HCT116 (cell line): Measurements from ENCODE around the gene ZNF160. TPM values are rescaled to one million over a fixed set of nuclear protein-coding genes. Genes with fewer than 3 reads are reported as not detected.

Experiments used
- ATAC-seq: fragments of 200-7000 bp; cut with Tn5 transposase; 2 replicates; pipeline ENCODE4 v1.9.1; 2020; ENCODE audit warnings: mild to moderate bottlenecking, moderate library complexity
- BruUV-seq: library from RNA; stranded (reverse); fragments of 400-500 nt; replicated peaks from 2 replicates; lab custom pipeline; 2021; lab: Mats Ljungman, UMichigan
- CTCF ChIA-PET: fragments of 300-600 bp; sonication (Branson Sonifier 250); formaldehyde crosslinking; loops from one replicate; lab custom pipeline; 2021; ENCODE audit warnings: antibody characterized with exemption; lab: Charles Lee
- POLR2A ChIA-PET: fragments of 300-600, 350-600 bp; sonication (Branson Sonifier 250); formaldehyde crosslinking; loops from one replicate; lab custom pipeline; 2021; ENCODE audit warnings: antibody characterized with exemption; lab: Charles Lee
- RAD21 ChIA-PET, 2 experiments: fragments of 300-600 bp; sonication (Branson Sonifier 250); formaldehyde crosslinking; loops; one replicate each; lab custom pipeline; 2023; ENCODE audit warnings: low total read pairs in 2 of 2; ENCODE audit not compliant: uncharacterized antibody in 2 of 2, unreplicated experiment in 2 of 2, low non-redundant PET in 1 of 2; lab: Charles Lee
- DNase-seq: peaks from one replicate; pipeline ENCODE4 v3.0.0-alpha.2; 2010; ENCODE audit warnings: low read depth, low spot score
- H2AFZ ChIP-seq: fragments of 200-600 bp; shearing (Covaris generic), sonication (generic); 2 replicates; pipeline ENCODE4 v1.6.1; 2017; ENCODE audit warnings: low read depth, mixed run types, mixed read lengths, antibody characterized with exemption, low read length; ENCODE audit not compliant: poor library complexity, severe bottlenecking
- H3K27ac ChIP-seq: 2 replicates; pipeline ENCODE4 v1.5.1; 2012; ENCODE audit warnings: low read depth, low read length
- H3K27me3 ChIP-seq: fragments of 200-600 bp; sonication (generic); 2 replicates; pipeline ENCODE4 v1.6.1; 2016; ENCODE audit warnings: mixed run types, low read length, mixed read lengths; ENCODE audit not compliant: insufficient read depth
- H3K36me3 ChIP-seq, 2 experiments: fragments of 200-500 bp in 1 of 2; fragments of 200-600 bp in 1 of 2; sonication (Bioruptor generic) in 1 of 2; sonication (generic) in 1 of 2; 2 replicates each; pipeline versions ENCODE4 v1.5.1 to v1.6.1; 2014 to 2016; ENCODE audit warnings: low read length in 2 of 2, inconsistent platforms in 1 of 2, mixed read lengths in 1 of 2, mixed run types in 1 of 2; ENCODE audit not compliant: insufficient read depth in 2 of 2, control insufficient read depth in 1 of 2
- H3K4me1 ChIP-seq, 2 experiments: fragments of 200-600 bp in 1 of 2; sonication (generic) in 1 of 2; 2 replicates each; pipeline versions ENCODE4 v1.5.1 to v1.6.1; 2012 to 2017; ENCODE audit warnings: low read length in 2 of 2, inconsistent platforms in 1 of 2, mild to moderate bottlenecking in 1 of 2, mixed read lengths in 1 of 2, mixed run types in 1 of 2, moderate library complexity in 1 of 2; ENCODE audit not compliant: insufficient read depth in 2 of 2, control insufficient read depth in 1 of 2
- H3K4me2 ChIP-seq: fragments of 200-600 bp; sonication (generic); 2 replicates; pipeline ENCODE4 v1.6.1; 2017; ENCODE audit warnings: mixed run types, low read length, mixed read lengths
- H3K4me3 ChIP-seq, 2 experiments: fragments of 200-600 bp in 1 of 2; sonication (generic) in 1 of 2; replicated peaks in 1 of 2; 2 replicates each; pipeline ENCODE4 v1.5.1; 2011 to 2016; ENCODE audit warnings: low read length in 2 of 2, control low read depth in 1 of 2, low read depth in 1 of 2, mild to moderate bottlenecking in 1 of 2, mixed read lengths in 1 of 2, mixed run types in 1 of 2
- H3K79me2 ChIP-seq: fragments of 200-600 bp; sonication (generic); 2 replicates; pipeline ENCODE4 v1.6.1; 2017; ENCODE audit warnings: mild to moderate bottlenecking, mixed run types, low read length, moderate library complexity, mixed read lengths; ENCODE audit not compliant: insufficient read depth
- H3K9ac ChIP-seq: fragments of 200-600 bp; sonication (generic); 2 replicates; pipeline ENCODE4 v1.6.1; 2016; ENCODE audit warnings: low read length, mixed read lengths
- H3K9me2 ChIP-seq: fragments of 200-600 bp; sonication (generic), shearing (Covaris generic); 2 replicates; pipeline ENCODE4 v1.6.1; 2017; ENCODE audit warnings: mixed run types, mild to moderate bottlenecking, moderate library complexity; ENCODE audit not compliant: insufficient read depth
- H3K9me3 ChIP-seq, 2 experiments: fragments of 200-500 bp in 1 of 2; fragments of 200-600 bp in 1 of 2; sonication (Bioruptor generic) in 1 of 2; sonication (generic) in 1 of 2; 2 replicates each; pipeline ENCODE4 v1.6.1; 2014 to 2017; ENCODE audit warnings: low read length in 2 of 2, mixed read lengths in 2 of 2, inconsistent platforms in 1 of 2, low read depth in 1 of 2, mild to moderate bottlenecking in 1 of 2, mixed run types in 1 of 2, moderate library complexity in 1 of 2; ENCODE audit not compliant: control insufficient read depth in 1 of 2, insufficient read depth in 1 of 2
- H4K20me1 ChIP-seq: fragments of 200-600 bp; sonication (generic), shearing (Covaris generic); 2 replicates; pipeline ENCODE4 v1.6.1; 2017; ENCODE audit warnings: mixed run types, mild to moderate bottlenecking, moderate library complexity; ENCODE audit not compliant: insufficient read depth
- ATF3 ChIP-seq: IDR thresholded peaks from 2 replicates; pipeline ENCODE4 v1.6.1; 2012
- CBX3 ChIP-seq: IDR thresholded peaks from 2 replicates; pipeline ENCODE4 v1.6.1; 2012; ENCODE audit warnings: low read depth
- EZH2phosphoT487 ChIP-seq: fragments of 200-600 bp; IDR thresholded peaks from 2 replicates; pipeline ENCODE4 v1.6.1; 2018; ENCODE audit warnings: antibody characterized with exemption, borderline replicate concordance
- JUND ChIP-seq: IDR thresholded peaks from 2 replicates; pipeline ENCODE4 v1.6.1; 2012
- REST ChIP-seq: IDR thresholded peaks from 2 replicates; pipeline ENCODE4 v1.6.1; 2012; ENCODE audit warnings: low read depth
- SP1 ChIP-seq: IDR thresholded peaks from 2 replicates; pipeline ENCODE4 v1.6.1; 2012; ENCODE audit warnings: low read depth
- SRF ChIP-seq: IDR thresholded peaks from 2 replicates; pipeline ENCODE4 v1.6.1; 2012; ENCODE audit warnings: low read depth
- TCF7L2 ChIP-seq: IDR thresholded peaks from 2 replicates; pipeline ENCODE4 v1.7.0; 2011; ENCODE audit warnings: borderline replicate concordance, inconsistent platforms; ENCODE audit not compliant: insufficient read depth, insufficient read length; ENCODE audit errors: extremely low read depth
- YY1 ChIP-seq: IDR thresholded peaks from 2 replicates; pipeline ENCODE4 v1.6.1; 2011; ENCODE audit warnings: low read length, low read depth, moderate library complexity, mild to moderate bottlenecking; ENCODE audit not compliant: insufficient replicate concordance; ENCODE audit errors: extremely low read depth
- ZBTB33 ChIP-seq: IDR thresholded peaks from 2 replicates; pipeline ENCODE4 v1.6.1; 2011; ENCODE audit warnings: mild to moderate bottlenecking, low read length, moderate library complexity; ENCODE audit not compliant: insufficient replicate concordance; ENCODE audit errors: extremely low read depth
- intact Hi-C: fragments of 100-400 bp; cut with micrococcal nuclease; formaldehyde crosslinking; loops from 2 replicates; pipeline ENCODE4 v1.10.0; 2022
- total RNA-seq: library from RNA; stranded (reverse); gene quantifications from one replicate; pipeline ENCODE4 v1.2.1, GENCODE V29; 2021; ENCODE audit not compliant: unreplicated experiment

Gene ZNF160
- total RNA-seq, 1 experiment from 2014 or later, result 14.9 TPM

GRCh38 chr19:53102206-53102755 is 941 bp downstream of the ZNF160 start:
- Histone ChIP-seq H3K36me3 (peaks cover 0 to 7% of the 10 kb centered on the region in 2 experiments; a peak in 2 of 4 replicates), H3K4me1 (peaks cover 5 to 12% of the 10 kb centered on the region in 2 experiments; a peak in 3 of 4 replicates), H3K4me3 (peak overlapping the region; percentile 88 to 91), H3K27ac (peak overlapping the region; percentile 80), H3K4me2 (peak overlapping the region; percentile 91), H3K79me2 (peaks cover 30% of the 10 kb centered on the region), H3K27me3 (no peaks in the 10 kb centered on the region), H3K9ac (peak overlapping the region; percentile 85), H3K9me2 (no peaks in the 10 kb centered on the region), H3K9me3 (no peaks in the 10 kb centered on the region), H2AFZ (no peak overlapping the region), H4K20me1 (no peaks in the 10 kb centered on the region)
- ATAC-seq (no peak), DNase-seq (no peak)
- RAD21 ChIA-PET, result no interaction called here
- TSS peak; percentile 59 for BruUV-seq
- POLR2A ChIA-PET, result no interaction called here
- CTCF ChIA-PET, result no interaction called here
- TF ChIP-seq TCF7L2, result no peak
- no peak for TF ChIP-seq EZH2phosphoT487
- no peak for TF ChIP-seq ATF3
- no peak for TF ChIP-seq SRF
- no peak for TF ChIP-seq CBX3
- TF ChIP-seq YY1, result no peak
- TF ChIP-seq JUND, result no peak
- intact Hi-C loops, result loop anchor here (2.0 kb wide), 1 partner anchor 179 kb away; the partner anchor contains the start of gene ZNF888

GRCh38 chr19:53101518-53101917 is 1.7 kb downstream of the ZNF160 start:
- no peak overlapping the region for H3K4me3 ChIP-seq
- no peak overlapping the region for H2AFZ ChIP-seq
- no peak overlapping the region for H3K9ac ChIP-seq
- H3K36me3 ChIP-seq, result peaks cover 0 to 7% of the 10 kb centered on the region in 2 experiments; a peak in 2 of 4 replicates
- no peaks in the 10 kb centered on the region for H3K27me3 ChIP-seq
- no peaks in the 10 kb centered on the region for H3K9me2 ChIP-seq
- H4K20me1 ChIP-seq, result no peaks in the 10 kb centered on the region
- no peaks in the 10 kb centered on the region for H3K9me3 ChIP-seq
- ChIA-PET RAD21 (no interaction called here), POLR2A (no interaction called here), CTCF (no interaction called here)
- intact Hi-C loops, result no loop called here
- H3K27ac ChIP-seq, result no peak overlapping the region
- H3K4me2 ChIP-seq, result peak overlapping the region; percentile 91; the same call in 1 of the 2 replicates
- peaks cover 5 to 12% of the 10 kb centered on the region in 2 experiments; a peak in 3 of 4 replicates for H3K4me1 ChIP-seq
- H3K79me2 ChIP-seq, result peaks cover 30% of the 10 kb centered on the region
- BruUV-seq, result no TSS peak
- DNase-seq, result no peak
- TF ChIP-seq SP1, result no peak
- TF ChIP-seq ZBTB33, result no peak
- TF ChIP-seq REST, result no peak
- TF ChIP-seq ATF3, result no peak
- ATAC-seq, result no peak
